HepG2 (cell line): Measurements from ENCODE around the gene NOXA1. TPM values are rescaled to one million over a fixed set of nuclear protein-coding genes. Genes with fewer than 3 reads are reported as not detected.
A peak's percentile ranks its signal among the peaks of the same experiment; 100 is the strongest.

Experiments used
- ATF5 ChIP-seq: sonication (generic); formaldehyde crosslinking; IDR thresholded peaks from 2 replicates; pipeline ENCODE4 v1.4.0; 2020; ENCODE audit warnings: mild to moderate bottlenecking, low read depth, missing genetic modification reagents
- CBX2 ChIP-seq, 2 experiments: fragments of 200-600 bp in 1 of 2; sonication (generic); formaldehyde crosslinking in 1 of 2; IDR thresholded peaks; 2 replicates each; pipeline versions ENCODE4 v1.7.0 to v1.8.1; 2018 to 2022; ENCODE audit warnings: low read depth in 2 of 2, low read length in 1 of 2, mild to moderate bottlenecking in 1 of 2, missing genetic modification reagents in 1 of 2
- FOSL2 ChIP-seq: sonication (generic); formaldehyde crosslinking; IDR thresholded peaks from 2 replicates; pipeline ENCODE4 v1.4.0; 2020; ENCODE audit warnings: missing genetic modification reagents
- GTF3A ChIP-seq: sonication (generic); formaldehyde crosslinking; conservative IDR thresholded peaks from 2 replicates; pipeline ENCODE4 v1.4.0; 2020; ENCODE audit warnings: mild to moderate bottlenecking, missing genetic modification reagents
- KAT8 ChIP-seq: IDR thresholded peaks from 2 replicates; pipeline ENCODE4 v1.6.1; 2016; ENCODE audit warnings: missing genetic modification reagents, missing compliant biosample characterization
- KLF6 ChIP-seq: IDR thresholded peaks from 2 replicates; pipeline ENCODE4 v1.8.0; 2016; ENCODE audit warnings: missing biosample characterization, missing genetic modification reagents
- MYC ChIP-seq: sonication (generic); formaldehyde crosslinking; IDR thresholded peaks from 2 replicates; pipeline ENCODE4 v1.9.0; 2021; ENCODE audit warnings: missing genetic modification reagents, borderline replicate concordance
- NFE2 ChIP-seq: sonication (generic); formaldehyde crosslinking; IDR thresholded peaks from 2 replicates; pipeline ENCODE4 v1.4.0; 2020; ENCODE audit warnings: missing genetic modification reagents
- NONO ChIP-seq, 2 experiments: fragments of 450-650 bp in 1 of 2; sonication (generic) in 1 of 2; formaldehyde crosslinking in 1 of 2; IDR thresholded peaks in 1 of 2; conservative IDR thresholded peaks in 1 of 2; 2 replicates each; pipeline versions ENCODE4 v1.6.1 to v1.8.0; 2017 to 2022; ENCODE audit warnings: mild to moderate bottlenecking in 1 of 2, missing genetic modification reagents in 1 of 2, moderate library complexity in 1 of 2
- PAX8 ChIP-seq: sonication (generic); formaldehyde crosslinking; IDR thresholded peaks from 2 replicates; pipeline ENCODE4 v1.8.0; 2022; ENCODE audit warnings: mild to moderate bottlenecking, missing genetic modification reagents, borderline replicate concordance
- POLR2AphosphoS2 ChIP-seq: IDR thresholded peaks from 2 replicates; pipeline ENCODE4 v1.6.1; 2011; ENCODE audit warnings: low read depth, low read length, improper control_type of control experiment
- RORA ChIP-seq: sonication (generic); formaldehyde crosslinking; IDR thresholded peaks from 2 replicates; pipeline ENCODE4 v1.5.0; 2020; ENCODE audit warnings: mild to moderate bottlenecking, missing genetic modification reagents, moderate library complexity
- SIX1 ChIP-seq: sonication (generic); formaldehyde crosslinking; IDR thresholded peaks from 2 replicates; pipeline ENCODE4 v1.4.0; 2020; ENCODE audit warnings: missing genetic modification reagents, borderline replicate concordance
- SP5 ChIP-seq: IDR thresholded peaks from 2 replicates; pipeline ENCODE4 v1.6.1; 2016; ENCODE audit warnings: low read depth, borderline replicate concordance
- YY1 ChIP-seq: IDR thresholded peaks from 2 replicates; pipeline ENCODE4 v1.6.1; 2011; ENCODE audit warnings: low read length, low read depth, moderate library complexity, mild to moderate bottlenecking; ENCODE audit not compliant: insufficient read depth, insufficient replicate concordance
- ZBTB38 ChIP-seq: sonication (generic); formaldehyde crosslinking; IDR thresholded peaks from 2 replicates; pipeline ENCODE4 v1.5.1; 2020; ENCODE audit warnings: mild to moderate bottlenecking, missing genetic modification reagents
- ZBTB4 ChIP-seq: sonication (generic); formaldehyde crosslinking; IDR thresholded peaks from 2 replicates; pipeline ENCODE4 v1.4.0; 2020; ENCODE audit warnings: missing genetic modification reagents, mild to moderate bottlenecking, borderline replicate concordance
- ZNF292 ChIP-seq: sonication (generic); formaldehyde crosslinking; IDR thresholded peaks from 2 replicates; pipeline ENCODE4 v1.8.1; 2022; ENCODE audit warnings: mild to moderate bottlenecking, low read depth, missing genetic modification reagents, borderline replicate concordance
- ZNF326 ChIP-seq: sonication (generic); formaldehyde crosslinking; IDR thresholded peaks from 2 replicates; pipeline ENCODE4 v1.4.0; 2020; ENCODE audit warnings: missing genetic modification reagents, borderline replicate concordance
- ZNF382 ChIP-seq: sonication (generic); formaldehyde crosslinking; IDR thresholded peaks from 2 replicates; pipeline ENCODE4 v1.5.0; 2020; ENCODE audit warnings: missing genetic modification reagents, mild to moderate bottlenecking, borderline replicate concordance
- ZNF468 ChIP-seq: sonication (generic); formaldehyde crosslinking; IDR thresholded peaks from 2 replicates; pipeline ENCODE4 v1.8.0; 2022; ENCODE audit warnings: mild to moderate bottlenecking, moderate library complexity, missing genetic modification reagents
- ZNF563 ChIP-seq: sonication (generic); formaldehyde crosslinking; IDR thresholded peaks from 2 replicates; pipeline ENCODE4 v1.8.0; 2022; ENCODE audit warnings: mild to moderate bottlenecking, moderate library complexity, missing genetic modification reagents
- ZNF629 ChIP-seq: sonication (generic); formaldehyde crosslinking; conservative IDR thresholded peaks from 2 replicates; pipeline ENCODE4 v1.5.0; 2020; ENCODE audit warnings: missing genetic modification reagents
- polyA plus RNA-seq, 8 experiments: library from polyadenylated mRNA; depleted of rRNA in 3 of 8; stranded (reverse) in 7 of 8; unstranded in 1 of 8; fragments of >200 nt; fragmentation: Illumina TruSeq in 4 of 8; extraction: Trizol in 4 of 8; gene quantifications; 2 replicates each; pipeline versions ENCODE4 v1.2.1 to v1.2.3, GENCODE V29; 2011 to 2016; ENCODE audit warnings: low read depth in 4 of 8, missing spikeins in 1 of 8, mixed read lengths in 1 of 8; ENCODE audit not compliant: insufficient read depth in 1 of 8
- total RNA-seq, 5 experiments: library from RNA; depleted of rRNA; stranded (reverse); fragments of >200 nt; fragmentation: Illumina TruSeq; extraction: Trizol; gene quantifications; 2 replicates each; pipeline ENCODE4 v1.2.3, GENCODE V29; 2016; ENCODE audit warnings: low read depth in 1 of 5
- TF ChIP-seq, protein P1 (sequence below): sonication (generic); formaldehyde crosslinking; IDR thresholded peaks from 2 replicates; pipeline ENCODE4 v1.8.0; 2022; ENCODE audit warnings: missing genetic modification reagents, mild to moderate bottlenecking, borderline replicate concordance
- TF ChIP-seq, protein P2 (sequence below): IDR thresholded peaks from 2 replicates; pipeline ENCODE4 v1.6.1; 2016; ENCODE audit warnings: mild to moderate bottlenecking, missing biosample characterization, missing genetic modification reagents

Gene NOXA1
- total and polyA plus RNA-seq, 2 of the 13 experiments (the other 11 are each of a cell fraction or from before 2014, with no cell fraction given) = 0.78 to 1.2 TPM

DNA sequence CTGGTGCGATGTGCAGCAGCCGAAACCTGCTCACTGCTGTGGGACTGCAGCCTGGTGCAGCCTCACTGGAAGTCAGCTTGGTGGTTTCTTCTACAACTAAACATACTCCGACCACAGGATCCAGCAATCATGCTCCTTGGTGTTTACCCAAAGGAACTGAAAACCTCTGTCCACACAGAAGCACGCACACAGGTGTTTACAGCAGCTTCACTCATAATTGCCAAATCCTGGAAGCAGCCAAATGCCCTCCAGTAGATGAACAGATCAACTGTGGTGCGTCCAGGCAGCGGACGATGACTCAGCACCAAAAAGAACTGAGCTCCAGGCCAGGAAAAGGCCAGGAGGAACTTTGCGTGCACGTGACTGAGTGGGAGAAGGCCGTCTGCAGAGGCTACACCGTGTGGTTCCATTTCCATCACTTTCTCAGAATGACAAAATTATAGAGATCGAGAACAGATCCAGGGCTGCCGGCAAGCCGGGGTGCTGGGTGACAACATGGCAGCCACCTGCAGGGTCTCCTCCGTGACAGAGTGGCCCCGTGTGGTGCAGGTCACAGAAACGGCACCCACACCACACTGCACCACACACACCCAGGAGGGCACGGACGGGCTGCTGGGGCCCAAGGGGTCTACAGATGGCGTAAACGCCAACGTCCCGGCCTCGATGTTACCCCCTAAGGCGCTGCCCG is 59.0 kb downstream of the NOXA1 start (continued):
- TF ChIP-seq NONO (IDR thresholded peaks at IDR 0.05) (no peak), NONO (CRISPR knock-in tag; conservative IDR thresholded peaks at IDR 0.05) (no peak), KAT8 (CRISPR knock-in tag) (0 out of 2 replicates have a peak, but pooled peaks have one; percentile 40), GTF3A (CRISPR knock-in tag) (no peak), SIX1 (CRISPR knock-in tag) (no peak), ZNF563 (CRISPR knock-in tag) (no peak), POLR2AphosphoS2 (no peak), ATF5 (CRISPR knock-in tag) (no peak), ZNF382 (CRISPR knock-in tag) (no peak), ZNF292 (0 out of 2 replicates have a peak, but pooled peaks have one; percentile 29), ZBTB38 (peak; percentile 84), FOSL2 (CRISPR knock-in tag) (peak; percentile 81), MYC (CRISPR knock-in tag) (no peak), SP5 (CRISPR knock-in tag) (no peak), YY1 (no peak), PAX8 (no peak), ZNF629 (no peak), ZNF468 (CRISPR knock-in tag) (no peak), NFE2 (peak; percentile 95), ZBTB4 (CRISPR knock-in tag) (no peak), RORA (CRISPR knock-in tag) (no peak), KLF6 (no peak), ZNF326 (CRISPR knock-in tag) (no peak), CBX2 (IDR thresholded peaks at IDR 0.05; ENCODE audit: low read depth, low read length) (no peak), CBX2 (CRISPR knock-in tag; IDR thresholded peaks at IDR 0.05; ENCODE audit: low read depth) (no peak)
- TF ChIP-seq, protein P1, sequence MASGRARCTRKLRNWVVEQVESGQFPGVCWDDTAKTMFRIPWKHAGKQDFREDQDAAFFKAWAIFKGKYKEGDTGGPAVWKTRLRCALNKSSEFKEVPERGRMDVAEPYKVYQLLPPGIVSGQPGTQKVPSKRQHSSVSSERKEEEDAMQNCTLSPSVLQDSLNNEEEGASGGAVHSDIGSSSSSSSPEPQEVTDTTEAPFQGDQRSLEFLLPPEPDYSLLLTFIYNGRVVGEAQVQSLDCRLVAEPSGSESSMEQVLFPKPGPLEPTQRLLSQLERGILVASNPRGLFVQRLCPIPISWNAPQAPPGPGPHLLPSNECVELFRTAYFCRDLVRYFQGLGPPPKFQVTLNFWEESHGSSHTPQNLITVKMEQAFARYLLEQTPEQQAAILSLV (CRISPR knock-in tag) = no peak
- TF ChIP-seq, protein P2, sequence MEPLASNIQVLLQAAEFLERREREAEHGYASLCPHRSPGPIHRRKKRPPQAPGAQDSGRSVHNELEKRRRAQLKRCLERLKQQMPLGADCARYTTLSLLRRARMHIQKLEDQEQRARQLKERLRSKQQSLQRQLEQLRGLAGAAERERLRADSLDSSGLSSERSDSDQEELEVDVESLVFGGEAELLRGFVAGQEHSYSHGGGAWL (CRISPR knock-in tag) = no peak
